HepG2 (cell line): Measurements from ENCODE around the gene RPH3AL. TPM values are rescaled to one million over a fixed set of nuclear protein-coding genes. Genes with fewer than 3 reads are reported as not detected.

Experiments used
- ELF4 ChIP-seq: sonication (generic); formaldehyde crosslinking; IDR thresholded peaks from 2 replicates; pipeline ENCODE4 v1.5.0; 2020; ENCODE audit warnings: missing genetic modification reagents, mild to moderate bottlenecking, moderate library complexity, borderline replicate concordance
- HNF4G ChIP-seq, 2 experiments: sonication (generic) in 1 of 2; formaldehyde crosslinking in 1 of 2; IDR thresholded peaks; 2 replicates each; pipeline versions ENCODE4 v1.4.0 to v1.6.1; 2011 to 2020; ENCODE audit warnings: borderline replicate concordance in 2 of 2, low read depth in 2 of 2, mild to moderate bottlenecking in 2 of 2, low read length in 1 of 2, missing genetic modification reagents in 1 of 2, moderate library complexity in 1 of 2
- JUND ChIP-seq: sonication (generic); formaldehyde crosslinking; IDR thresholded peaks from 2 replicates; pipeline ENCODE4 v1.8.0; 2022; ENCODE audit warnings: mild to moderate bottlenecking, missing genetic modification reagents
- SOX13 ChIP-seq, 3 experiments: fragments of 450-650 bp in 1 of 3; sonication (generic) in 1 of 3; formaldehyde crosslinking in 1 of 3; IDR thresholded peaks in 2 of 3; conservative IDR thresholded peaks in 1 of 3; 2 replicates each; pipeline versions ENCODE4 v1.5.0 to v1.6.1; 2016 to 2020; ENCODE audit warnings: antibody characterized with exemption in 1 of 3, mild to moderate bottlenecking in 1 of 3, missing compliant biosample characterization in 1 of 3, missing genetic modification reagents in 1 of 3, moderate library complexity in 1 of 3
- SP4 ChIP-seq: sonication (generic); formaldehyde crosslinking; IDR thresholded peaks from 2 replicates; pipeline ENCODE4 v1.8.1; 2023; ENCODE audit warnings: mild to moderate bottlenecking, missing genetic modification reagents
- TCF12 ChIP-seq, 2 experiments: fragments of 450-650 bp in 1 of 2; sonication (generic) in 1 of 2; formaldehyde crosslinking in 1 of 2; IDR thresholded peaks; 2 replicates each; pipeline versions ENCODE4 v1.6.1 to v1.8.0; 2017 to 2022; ENCODE audit warnings: antibody characterized with exemption in 1 of 2, mild to moderate bottlenecking in 1 of 2, missing genetic modification reagents in 1 of 2, moderate library complexity in 1 of 2
- YEATS2 ChIP-seq: sonication (generic); formaldehyde crosslinking; IDR thresholded peaks from 2 replicates; pipeline ENCODE4 v1.4.0; 2020; ENCODE audit warnings: missing genetic modification reagents, borderline replicate concordance
- ZBTB20 ChIP-seq: sonication (generic); formaldehyde crosslinking; IDR thresholded peaks from 2 replicates; pipeline ENCODE4 v1.8.1; 2023; ENCODE audit warnings: missing genetic modification reagents, low read depth, mild to moderate bottlenecking, borderline replicate concordance
- ZBTB42 ChIP-seq: sonication (generic); formaldehyde crosslinking; IDR thresholded peaks from 2 replicates; pipeline ENCODE4 v1.5.0; 2020; ENCODE audit warnings: mild to moderate bottlenecking, missing genetic modification reagents
- ZKSCAN1 ChIP-seq: fragments of 150-350 bp; IDR thresholded peaks from 2 replicates; pipeline ENCODE4 v1.6.1; 2014; ENCODE audit warnings: low read length
- ZNF331 ChIP-seq: sonication (generic); formaldehyde crosslinking; IDR thresholded peaks from 2 replicates; pipeline ENCODE4 v1.4.0; 2020; ENCODE audit warnings: missing genetic modification reagents
- ZNF501 ChIP-seq: sonication (generic); formaldehyde crosslinking; IDR thresholded peaks from 2 replicates; pipeline ENCODE4 v1.5.1; 2020; ENCODE audit warnings: mild to moderate bottlenecking, moderate library complexity, missing genetic modification reagents
- ZNF607 ChIP-seq: sonication (generic); formaldehyde crosslinking; IDR thresholded peaks from 2 replicates; pipeline ENCODE4 v1.5.1; 2020; ENCODE audit warnings: missing genetic modification reagents, mild to moderate bottlenecking, borderline replicate concordance
- ZNF776 ChIP-seq: sonication (generic); formaldehyde crosslinking; IDR thresholded peaks from 2 replicates; pipeline ENCODE4 v1.4.0; 2020; ENCODE audit warnings: mild to moderate bottlenecking, missing genetic modification reagents
- polyA plus RNA-seq, 8 experiments: library from polyadenylated mRNA; depleted of rRNA in 3 of 8; stranded (reverse) in 7 of 8; unstranded in 1 of 8; fragments of >200 nt; fragmentation: Illumina TruSeq in 4 of 8; extraction: Trizol in 4 of 8; gene quantifications; 2 replicates each; pipeline versions ENCODE4 v1.2.1 to v1.2.3, GENCODE V29; 2011 to 2016; ENCODE audit warnings: low read depth in 4 of 8, missing spikeins in 1 of 8, mixed read lengths in 1 of 8; ENCODE audit not compliant: insufficient read depth in 1 of 8
- total RNA-seq, 5 experiments: library from RNA; depleted of rRNA; stranded (reverse); fragments of >200 nt; fragmentation: Illumina TruSeq; extraction: Trizol; gene quantifications; 2 replicates each; pipeline ENCODE4 v1.2.3, GENCODE V29; 2016; ENCODE audit warnings: low read depth in 1 of 5
- TF ChIP-seq, protein P1 (sequence below): sonication (generic); formaldehyde crosslinking; IDR thresholded peaks from 2 replicates; pipeline ENCODE4 v1.4.0; 2020; ENCODE audit warnings: missing genetic modification reagents, borderline replicate concordance
- TF ChIP-seq, protein P2 (sequence below): IDR thresholded peaks from 2 replicates; pipeline ENCODE4 v1.6.1; 2018; ENCODE audit warnings: missing genetic modification reagents, mild to moderate bottlenecking, missing compliant biosample characterization
- TF ChIP-seq, protein P3 (sequence below): sonication (generic); formaldehyde crosslinking; IDR thresholded peaks from 2 replicates; pipeline ENCODE4 v1.4.0; 2020; ENCODE audit warnings: missing genetic modification reagents; ENCODE audit errors: not compliant biosample characterization

Gene RPH3AL
- total and polyA plus RNA-seq, 2 of the 13 experiments (the other 11 are each of a cell fraction or from before 2014, with no cell fraction given) = 7.8 to 16.4 TPM

DNA sequence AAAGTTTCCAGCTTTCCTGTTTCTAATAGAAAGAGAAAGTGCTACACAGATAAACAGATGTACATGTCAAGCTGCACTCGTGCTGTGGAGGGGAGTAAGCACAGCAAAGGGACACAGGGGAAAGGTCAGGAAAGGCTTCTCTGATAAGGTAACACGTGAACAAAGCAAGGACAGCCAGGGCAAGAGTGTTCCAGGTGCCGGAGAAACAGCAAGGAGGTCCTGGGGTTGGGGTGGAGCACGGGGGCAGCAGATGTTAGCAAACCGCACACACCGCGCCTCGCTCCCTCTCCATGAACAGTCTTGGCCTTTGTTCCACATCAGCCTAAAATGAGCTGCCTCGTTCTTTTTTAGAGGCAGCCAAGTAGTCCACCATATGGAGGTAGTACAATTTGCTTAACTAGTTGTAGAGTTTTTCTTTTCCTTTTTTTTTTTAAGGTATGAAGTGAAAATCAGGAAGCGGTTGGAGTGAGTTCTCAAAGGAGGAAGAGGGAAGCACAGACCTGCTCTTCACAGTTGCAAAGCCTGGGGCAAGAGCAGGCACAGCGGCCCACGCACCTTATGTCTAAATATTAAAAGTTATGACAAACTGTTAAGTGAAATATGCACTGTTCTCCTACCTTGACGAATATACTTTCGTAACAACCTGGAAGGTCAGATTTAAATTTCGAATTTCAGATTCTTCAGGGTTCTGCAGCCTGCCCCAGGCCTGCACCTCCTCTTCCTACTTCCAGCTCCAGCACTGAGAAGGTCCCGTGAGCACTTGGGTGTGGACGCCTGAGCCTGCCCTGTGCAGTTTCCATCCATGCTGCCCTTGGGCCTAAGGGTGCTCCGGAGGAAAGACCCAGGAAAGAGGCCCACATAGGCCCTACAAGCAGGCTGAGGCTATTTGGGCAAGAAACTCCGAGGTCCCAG is 41.5 kb upstream of the RPH3AL start (continued):
- TF ChIP-seq, protein P1, sequence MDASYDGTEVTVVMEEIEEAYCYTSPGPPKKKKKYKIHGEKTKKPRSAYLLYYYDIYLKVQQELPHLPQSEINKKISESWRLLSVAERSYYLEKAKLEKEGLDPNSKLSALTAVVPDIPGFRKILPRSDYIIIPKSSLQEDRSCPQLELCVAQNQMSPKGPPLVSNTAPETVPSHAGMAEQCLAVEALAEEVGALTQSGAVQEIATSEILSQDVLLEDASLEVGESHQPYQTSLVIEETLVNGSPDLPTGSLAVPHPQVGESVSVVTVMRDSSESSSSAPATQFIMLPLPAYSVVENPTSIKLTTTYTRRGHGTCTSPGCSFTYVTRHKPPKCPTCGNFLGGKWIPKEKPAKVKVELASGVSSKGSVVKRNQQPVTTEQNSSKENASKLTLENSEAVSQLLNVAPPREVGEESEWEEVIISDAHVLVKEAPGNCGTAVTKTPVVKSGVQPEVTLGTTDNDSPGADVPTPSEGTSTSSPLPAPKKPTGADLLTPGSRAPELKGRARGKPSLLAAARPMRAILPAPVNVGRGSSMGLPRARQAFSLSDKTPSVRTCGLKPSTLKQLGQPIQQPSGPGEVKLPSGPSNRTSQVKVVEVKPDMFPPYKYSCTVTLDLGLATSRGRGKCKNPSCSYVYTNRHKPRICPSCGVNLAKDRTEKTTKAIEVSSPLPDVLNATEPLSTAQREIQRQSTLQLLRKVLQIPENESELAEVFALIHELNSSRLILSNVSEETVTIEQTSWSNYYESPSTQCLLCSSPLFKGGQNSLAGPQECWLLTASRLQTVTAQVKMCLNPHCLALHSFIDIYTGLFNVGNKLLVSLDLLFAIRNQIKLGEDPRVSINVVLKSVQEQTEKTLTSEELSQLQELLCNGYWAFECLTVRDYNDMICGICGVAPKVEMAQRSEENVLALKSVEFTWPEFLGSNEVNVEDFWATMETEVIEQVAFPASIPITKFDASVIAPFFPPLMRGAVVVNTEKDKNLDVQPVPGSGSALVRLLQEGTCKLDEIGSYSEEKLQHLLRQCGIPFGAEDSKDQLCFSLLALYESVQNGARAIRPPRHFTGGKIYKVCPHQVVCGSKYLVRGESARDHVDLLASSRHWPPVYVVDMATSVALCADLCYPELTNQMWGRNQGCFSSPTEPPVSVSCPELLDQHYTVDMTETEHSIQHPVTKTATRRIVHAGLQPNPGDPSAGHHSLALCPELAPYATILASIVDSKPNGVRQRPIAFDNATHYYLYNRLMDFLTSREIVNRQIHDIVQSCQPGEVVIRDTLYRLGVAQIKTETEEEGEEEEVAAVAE (CRISPR knock-in tag) = 0 out of 2 replicates have a peak, but pooled peaks have one; percentile 66
- TF ChIP-seq YEATS2 (peak; percentile 72; the same call in 1 of the 2 replicates), SOX13 (IDR thresholded peaks at IDR 0.05) (no peak), SOX13 (CRISPR knock-in tag; conservative IDR thresholded peaks at IDR 0.05 in 1 of 2, IDR thresholded peaks at IDR 0.05 in 1 of 2) (peak in 1 of 2 experiments; percentile 66; a peak in 2 of 4 replicates), ZNF331 (CRISPR knock-in tag) (peak; percentile 85), HNF4G (IDR thresholded peaks at IDR 0.05; ENCODE audit: borderline replicate concordance, low read depth, low read length) (peak; percentile 60; the same call in 1 of the 2 replicates), HNF4G (CRISPR knock-in tag; IDR thresholded peaks at IDR 0.05; ENCODE audit: borderline replicate concordance, low read depth) (peak; percentile 72; the same call in 1 of the 2 replicates), ZNF776 (CRISPR knock-in tag) (no peak), ZNF501 (CRISPR knock-in tag) (peak; percentile 58; the same call in 1 of the 2 replicates), SP4 (CRISPR knock-in tag) (0 out of 2 replicates have a peak, but pooled peaks have one; percentile 33), ZNF607 (CRISPR knock-in tag) (peak; percentile 93; the same call in 1 of the 2 replicates), TCF12 (IDR thresholded peaks at IDR 0.05) (no peak), TCF12 (CRISPR knock-in tag; IDR thresholded peaks at IDR 0.05) (0 out of 2 replicates have a peak, but pooled peaks have one; percentile 35), ELF4 (CRISPR knock-in tag) (no peak), JUND (CRISPR knock-in tag) (0 out of 2 replicates have a peak, but pooled peaks have one; percentile 48), ZBTB42 (CRISPR knock-in tag) (no peak), ZBTB20 (CRISPR knock-in tag) (peak; percentile 62; the same call in 1 of the 2 replicates), ZKSCAN1 (no peak)
- TF ChIP-seq, protein P2, sequence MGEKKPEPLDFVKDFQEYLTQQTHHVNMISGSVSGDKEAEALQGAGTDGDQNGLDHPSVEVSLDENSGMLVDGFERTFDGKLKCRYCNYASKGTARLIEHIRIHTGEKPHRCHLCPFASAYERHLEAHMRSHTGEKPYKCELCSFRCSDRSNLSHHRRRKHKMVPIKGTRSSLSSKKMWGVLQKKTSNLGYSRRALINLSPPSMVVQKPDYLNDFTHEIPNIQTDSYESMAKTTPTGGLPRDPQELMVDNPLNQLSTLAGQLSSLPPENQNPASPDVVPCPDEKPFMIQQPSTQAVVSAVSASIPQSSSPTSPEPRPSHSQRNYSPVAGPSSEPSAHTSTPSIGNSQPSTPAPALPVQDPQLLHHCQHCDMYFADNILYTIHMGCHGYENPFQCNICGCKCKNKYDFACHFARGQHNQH (CRISPR knock-in tag) = peak; percentile 60
- TF ChIP-seq, protein P3, sequence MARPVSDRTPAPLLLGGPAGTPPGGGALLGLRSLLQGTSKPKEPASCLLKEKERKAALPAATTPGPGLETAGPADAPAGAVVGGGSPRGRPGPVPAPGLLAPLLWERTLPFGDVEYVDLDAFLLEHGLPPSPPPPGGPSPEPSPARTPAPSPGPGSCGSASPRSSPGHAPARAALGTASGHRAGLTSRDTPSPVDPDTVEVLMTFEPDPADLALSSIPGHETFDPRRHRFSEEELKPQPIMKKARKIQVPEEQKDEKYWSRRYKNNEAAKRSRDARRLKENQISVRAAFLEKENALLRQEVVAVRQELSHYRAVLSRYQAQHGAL = no peak
